ENCODE measurements around the gene UQCRC1.

The UQCRC1 gene

DNA sequence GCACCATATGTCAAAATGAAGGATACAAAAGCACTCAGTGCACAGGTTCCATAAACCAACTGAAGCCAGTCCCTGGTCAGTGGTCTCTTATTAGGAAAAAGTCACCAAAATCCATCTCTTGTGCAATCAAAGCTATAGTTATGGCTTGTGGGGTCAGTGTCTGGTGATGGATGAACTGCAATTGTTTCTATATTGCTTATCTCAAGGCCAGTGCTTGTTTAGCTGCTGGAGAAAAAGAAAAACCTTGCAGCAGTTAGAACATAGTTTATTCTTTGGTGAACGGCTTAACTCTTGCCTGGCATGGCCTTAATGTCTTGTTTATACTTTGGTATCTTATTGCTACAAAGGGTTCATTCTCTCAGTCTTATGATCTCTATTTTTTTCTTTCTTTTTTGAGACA lies 2.9 kb upstream of the UQCRC1 start:
- no peak overlapping the region for H3K27ac ChIP-seq (ENCODE audit: low read depth, low read length)
- H3F3A ChIP-seq (ENCODE audit: control insufficient read depth, insufficient read depth), result peaks cover 2% of the 10 kb centered on the region; the same call in 1 of the 2 replicates
- TF ChIP-seq, protein P1, sequence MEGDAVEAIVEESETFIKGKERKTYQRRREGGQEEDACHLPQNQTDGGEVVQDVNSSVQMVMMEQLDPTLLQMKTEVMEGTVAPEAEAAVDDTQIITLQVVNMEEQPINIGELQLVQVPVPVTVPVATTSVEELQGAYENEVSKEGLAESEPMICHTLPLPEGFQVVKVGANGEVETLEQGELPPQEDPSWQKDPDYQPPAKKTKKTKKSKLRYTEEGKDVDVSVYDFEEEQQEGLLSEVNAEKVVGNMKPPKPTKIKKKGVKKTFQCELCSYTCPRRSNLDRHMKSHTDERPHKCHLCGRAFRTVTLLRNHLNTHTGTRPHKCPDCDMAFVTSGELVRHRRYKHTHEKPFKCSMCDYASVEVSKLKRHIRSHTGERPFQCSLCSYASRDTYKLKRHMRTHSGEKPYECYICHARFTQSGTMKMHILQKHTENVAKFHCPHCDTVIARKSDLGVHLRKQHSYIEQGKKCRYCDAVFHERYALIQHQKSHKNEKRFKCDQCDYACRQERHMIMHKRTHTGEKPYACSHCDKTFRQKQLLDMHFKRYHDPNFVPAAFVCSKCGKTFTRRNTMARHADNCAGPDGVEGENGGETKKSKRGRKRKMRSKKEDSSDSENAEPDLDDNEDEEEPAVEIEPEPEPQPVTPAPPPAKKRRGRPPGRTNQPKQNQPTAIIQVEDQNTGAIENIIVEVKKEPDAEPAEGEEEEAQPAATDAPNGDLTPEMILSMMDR (IDR thresholded peaks at IDR 0.05; ENCODE audit: low read depth, low read length, poor library complexity, severe bottlenecking), result no peak
- no peak for TF ChIP-seq EZH2phosphoT487 (IDR thresholded peaks at IDR 0.05; ENCODE audit: borderline replicate concordance, low read length)
- H3K9me2 ChIP-seq (replicated peaks; ENCODE audit: control insufficient read depth, low read length), result no peaks in the 10 kb centered on the region
- H3K4me3 ChIP-seq (ENCODE audit: low read length), result no peak overlapping the region
- no peaks in the 10 kb centered on the region for H4K20me1 ChIP-seq (ENCODE audit: control insufficient read depth, insufficient read depth, low read depth, low read length)
- peaks cover 14% of the 10 kb centered on the region for H3K4me1 ChIP-seq (ENCODE audit: control insufficient read depth, low read length)
- peaks cover 4% of the 10 kb centered on the region for H3K9me3 ChIP-seq (ENCODE audit: control insufficient read depth, insufficient read depth, low read length)
- H3K27me3 ChIP-seq (ENCODE audit: control insufficient read depth, low read length), result no peaks in the 10 kb centered on the region
- H3K36me3 ChIP-seq (ENCODE audit: control insufficient read depth, low read length), result peaks cover 18% of the 10 kb centered on the region
- no peak overlapping the region for H3K4me2 ChIP-seq (ENCODE audit: low read length)
- H3K79me2 ChIP-seq (ENCODE audit: control insufficient read depth, low read length), result peaks cover 24% of the 10 kb centered on the region

DNA sequence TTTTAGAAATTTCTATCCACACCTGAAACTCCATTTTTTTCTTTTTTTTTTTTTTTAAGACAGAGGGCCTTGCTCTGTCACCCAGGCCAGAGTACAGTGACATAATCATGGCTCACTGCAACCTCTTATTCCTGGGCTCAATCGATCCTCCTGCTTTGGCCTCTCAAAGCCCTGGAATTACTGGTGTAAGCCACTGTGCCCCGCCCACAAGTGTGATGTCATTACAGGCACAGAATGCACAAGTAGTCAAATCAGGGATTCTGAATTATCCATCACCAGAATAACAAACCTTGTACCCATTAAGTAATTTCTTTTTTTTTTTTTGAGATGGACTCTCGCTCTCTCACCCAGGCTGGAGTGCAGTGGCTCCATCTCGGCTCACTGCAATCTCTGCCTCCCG lies 1.9 kb downstream of the UQCRC1 start:
- no peak for TF ChIP-seq EZH2phosphoT487 (IDR thresholded peaks at IDR 0.05; ENCODE audit: borderline replicate concordance, low read length)
- TF ChIP-seq, protein P1 (IDR thresholded peaks at IDR 0.05; ENCODE audit: low read depth, low read length, poor library complexity, severe bottlenecking), result no peak
- Histone ChIP-seq H3K27me3 (ENCODE audit: control insufficient read depth, low read length) (no peaks in the 10 kb centered on the region), H3K9me2 (replicated peaks; ENCODE audit: control insufficient read depth, low read length) (no peaks in the 10 kb centered on the region), H3K27ac (ENCODE audit: low read depth, low read length) (no peak overlapping the region), H3K9me3 (ENCODE audit: control insufficient read depth, insufficient read depth, low read length) (no peaks in the 10 kb centered on the region), H3K4me1 (ENCODE audit: control insufficient read depth, low read length) (peaks cover 14% of the 10 kb centered on the region), H4K20me1 (ENCODE audit: control insufficient read depth, insufficient read depth, low read depth, low read length) (no peaks in the 10 kb centered on the region), H3K4me2 (ENCODE audit: low read length) (no peak overlapping the region), H3K36me3 (ENCODE audit: control insufficient read depth, low read length) (peaks cover 59% of the 10 kb centered on the region), H3F3A (ENCODE audit: control insufficient read depth, insufficient read depth) (peaks cover 2% of the 10 kb centered on the region; the same call in 1 of the 2 replicates), H3K4me3 (ENCODE audit: low read length) (no peak overlapping the region), H3K79me2 (ENCODE audit: control insufficient read depth, low read length) (peaks cover 25% of the 10 kb centered on the region)

DNA sequence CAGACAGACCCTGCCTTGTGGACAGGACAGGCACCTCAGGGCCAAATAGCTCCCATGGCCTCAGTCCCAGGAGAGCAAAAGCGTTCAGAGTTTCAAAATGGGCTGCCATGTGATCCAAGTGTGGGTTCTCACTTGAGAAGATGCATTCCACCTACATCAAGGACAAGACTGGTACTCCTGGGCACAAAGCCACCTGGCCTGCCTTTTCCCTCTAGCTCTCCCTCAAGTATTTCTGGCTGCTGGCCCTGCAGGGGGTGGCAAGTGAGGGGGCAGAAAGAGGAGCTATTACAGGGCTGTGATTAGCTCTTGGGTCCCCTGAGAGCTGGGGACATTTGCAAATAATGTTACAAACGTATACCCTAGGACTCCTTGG lies 7.8 kb downstream of the UQCRC1 start:
- H3K27ac ChIP-seq (ENCODE audit: low read depth, low read length), result no peak overlapping the region
- H3K4me1 ChIP-seq (ENCODE audit: control insufficient read depth, low read length), result no peaks in the 10 kb centered on the region
- H3K9me2 ChIP-seq (replicated peaks; ENCODE audit: control insufficient read depth, low read length), result no peaks in the 10 kb centered on the region
- H3K36me3 ChIP-seq (ENCODE audit: control insufficient read depth, low read length), result peaks cover 79% of the 10 kb centered on the region
- TF ChIP-seq, protein P1 (IDR thresholded peaks at IDR 0.05; ENCODE audit: low read depth, low read length, poor library complexity, severe bottlenecking), result no peak
- TF ChIP-seq EZH2phosphoT487 (IDR thresholded peaks at IDR 0.05; ENCODE audit: borderline replicate concordance, low read length), result no peak
- no peaks in the 10 kb centered on the region for H3K79me2 ChIP-seq (ENCODE audit: control insufficient read depth, low read length)
- H3K4me3 ChIP-seq (ENCODE audit: low read length), result no peak overlapping the region
- H3K27me3 ChIP-seq (ENCODE audit: control insufficient read depth, low read length), result no peaks in the 10 kb centered on the region
- H3K4me2 ChIP-seq (ENCODE audit: low read length), result no peak overlapping the region
- H3K9me3 ChIP-seq (ENCODE audit: control insufficient read depth, insufficient read depth, low read length), result no peaks in the 10 kb centered on the region
- H3F3A ChIP-seq (ENCODE audit: control insufficient read depth, insufficient read depth), result peaks cover 2% of the 10 kb centered on the region; the same call in 1 of the 2 replicates
- peaks cover 6% of the 10 kb centered on the region; the same call in 1 of the 2 replicates for H4K20me1 ChIP-seq (ENCODE audit: control insufficient read depth, insufficient read depth, low read depth, low read length)
